Natural killer cell (primary cell): ENCODE results near the gene PRR23B. TPM values are rescaled to one million over a fixed set of nuclear protein-coding genes. Genes with fewer than 3 reads are reported as not detected.

Experiments
- ATAC-seq, 3 donors: fragments of 150-1000 bp in 2 of 3; fragments of 200-7000 bp in 1 of 3; cut with Tn5 transposase; 1 replicate in 1 of 3; 2 replicates in 2 of 3; pipeline ENCODE4 v1.10.0; 2021; ENCODE audit warnings: mild to moderate bottlenecking in 2 of 3, moderate library complexity in 2 of 3
- DNase-seq, 2 donors: peaks; one replicate each; pipeline versions ENCODE4 v3.0.0 to v3.0.0-alpha.2; 2013 to 2021; ENCODE audit warnings: mixed read lengths in 1 of 2
- H3K27ac ChIP-seq: one replicate; pipeline ENCODE4 v1.5.1; 2013; ENCODE audit warnings: mild to moderate bottlenecking, low read length
- H3K27me3 ChIP-seq: one replicate; pipeline ENCODE4 v1.6.1; 2013; ENCODE audit warnings: low read length; ENCODE audit not compliant: control insufficient read depth, insufficient read depth
- H3K36me3 ChIP-seq: one replicate; pipeline ENCODE4 v1.6.1; 2013; ENCODE audit warnings: low read length; ENCODE audit not compliant: control insufficient read depth, insufficient read depth
- H3K4me1 ChIP-seq: one replicate; pipeline ENCODE4 v1.6.1; 2013; ENCODE audit warnings: low read length; ENCODE audit not compliant: control insufficient read depth, insufficient read depth
- H3K4me3 ChIP-seq: one replicate; pipeline ENCODE4 v1.5.1; 2013; ENCODE audit warnings: low read length
- H3K9me3 ChIP-seq: one replicate; pipeline ENCODE4 v1.6.1; 2013; ENCODE audit warnings: low read length; ENCODE audit not compliant: control insufficient read depth, insufficient read depth
- H3K27ac Mint-ChIP-seq, 2 donors: one replicate each; pipeline ENCODE4 v1.8.0; 2022; ENCODE audit warnings: mild to moderate bottlenecking in 2 of 2, mixed read lengths in 2 of 2, moderate library complexity in 1 of 2
- H3K27me3 Mint-ChIP-seq, 2 donors: one replicate each; pipeline ENCODE4 v1.8.0; 2022; ENCODE audit warnings: low read depth in 2 of 2, mixed read lengths in 2 of 2
- H3K36me3 Mint-ChIP-seq: one replicate; pipeline ENCODE4 v1.8.0; 2022; ENCODE audit warnings: mixed read lengths
- H3K4me1 Mint-ChIP-seq, 2 donors: one replicate each; pipeline ENCODE4 v1.8.0; 2022; ENCODE audit warnings: mixed read lengths in 2 of 2
- H3K4me3 Mint-ChIP-seq: one replicate; pipeline ENCODE4 v1.8.0; 2022; ENCODE audit warnings: mild to moderate bottlenecking, moderate library complexity, mixed read lengths
- H3K9me3 Mint-ChIP-seq, 2 donors: one replicate each; pipeline ENCODE4 v1.8.0; 2022; ENCODE audit warnings: mixed read lengths in 2 of 2
- WGBS: methylation state at CpG from one replicate; pipeline ENCODE4 v1.1.7; 2013; ENCODE audit warnings: missing lambda C conversion rate; ENCODE audit not compliant: insufficient coverage; 5-methylcytosine and 5-hydroxymethylcytosine counted together
- intact Hi-C: fragments of 100-400 bp; cut with micrococcal nuclease; formaldehyde crosslinking; loops from one replicate; pipeline ENCODE4 v1.14.2; 2022
- total RNA-seq, 4 donors: library from RNA; stranded (reverse); fragments of 120-200 nt in 1 of 4; gene quantifications; one replicate each; pipeline versions ENCODE4 v1.2.3 to v1.2.4, GENCODE V29; 2013 to 2022
- TF ChIP-seq, protein P1 (sequence below): fragments of 200-600 bp; IDR thresholded peaks from one replicate; pipeline ENCODE4 v1.8.0; 2022; ENCODE audit warnings: antibody characterized with exemption

Gene PRR23B
- total RNA-seq, 3 donors from 2014 or later (not counting 1 experiment from before 2014, with no cell fraction given), result not detected

DNA sequence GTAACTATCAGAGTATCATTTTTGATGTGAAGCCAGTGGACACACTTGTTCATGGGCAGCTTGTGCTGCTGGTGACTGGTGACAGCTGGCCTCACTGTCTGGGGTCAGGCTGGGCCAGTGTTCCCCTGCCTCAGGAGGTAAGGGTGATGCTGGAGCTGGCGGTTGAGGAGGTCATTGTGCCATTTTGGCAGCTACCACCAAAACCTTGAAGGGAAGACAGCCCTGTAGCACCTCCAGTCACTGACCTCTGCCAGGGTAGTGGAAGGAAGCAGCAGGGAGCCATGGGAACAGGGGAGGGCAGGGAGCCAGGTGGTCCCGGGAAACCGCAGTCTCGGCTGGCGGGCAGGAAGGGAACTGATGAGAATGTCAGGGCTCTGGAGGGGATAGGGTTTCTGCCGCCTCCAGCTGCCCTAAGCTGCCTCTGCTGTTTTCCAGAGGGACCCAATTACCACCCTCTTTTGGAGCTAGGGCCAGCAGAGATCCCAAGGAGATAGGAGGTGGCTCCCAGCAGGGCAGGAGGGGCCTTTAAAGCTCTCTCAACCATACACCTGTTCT lies 48.9 kb downstream of the PRR23B start:
- TF ChIP-seq, protein P1, sequence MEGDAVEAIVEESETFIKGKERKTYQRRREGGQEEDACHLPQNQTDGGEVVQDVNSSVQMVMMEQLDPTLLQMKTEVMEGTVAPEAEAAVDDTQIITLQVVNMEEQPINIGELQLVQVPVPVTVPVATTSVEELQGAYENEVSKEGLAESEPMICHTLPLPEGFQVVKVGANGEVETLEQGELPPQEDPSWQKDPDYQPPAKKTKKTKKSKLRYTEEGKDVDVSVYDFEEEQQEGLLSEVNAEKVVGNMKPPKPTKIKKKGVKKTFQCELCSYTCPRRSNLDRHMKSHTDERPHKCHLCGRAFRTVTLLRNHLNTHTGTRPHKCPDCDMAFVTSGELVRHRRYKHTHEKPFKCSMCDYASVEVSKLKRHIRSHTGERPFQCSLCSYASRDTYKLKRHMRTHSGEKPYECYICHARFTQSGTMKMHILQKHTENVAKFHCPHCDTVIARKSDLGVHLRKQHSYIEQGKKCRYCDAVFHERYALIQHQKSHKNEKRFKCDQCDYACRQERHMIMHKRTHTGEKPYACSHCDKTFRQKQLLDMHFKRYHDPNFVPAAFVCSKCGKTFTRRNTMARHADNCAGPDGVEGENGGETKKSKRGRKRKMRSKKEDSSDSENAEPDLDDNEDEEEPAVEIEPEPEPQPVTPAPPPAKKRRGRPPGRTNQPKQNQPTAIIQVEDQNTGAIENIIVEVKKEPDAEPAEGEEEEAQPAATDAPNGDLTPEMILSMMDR, result no peak
- WGBS, result 89% methylated on average over 6 of the region's 6 CpGs
- Mint-ChIP-seq H3K4me3 (no peak overlapping the region), H3K27me3 (peaks cover 18 to 19% of the 10 kb centered on the region in 2 donors), H3K4me1 (no peaks in the 10 kb centered on the region), H3K9me3 (no peaks in the 10 kb centered on the region), H3K27ac (no peak overlapping the region), H3K36me3 (no peaks in the 10 kb centered on the region)
- H3K4me1 ChIP-seq, result no peaks in the 10 kb centered on the region
- H3K36me3 ChIP-seq, result no peaks in the 10 kb centered on the region
- no peak overlapping the region for H3K27ac ChIP-seq
- DNase-seq (no peak), ATAC-seq (no peak)
- H3K9me3 ChIP-seq, result no peaks in the 10 kb centered on the region
- H3K27me3 ChIP-seq, result no peaks in the 10 kb centered on the region
- intact Hi-C loops, result no loop called here
- H3K4me3 ChIP-seq, result no peak overlapping the region

Other genes with a start within 250 kb of the PRR23B start
- 10 to 100 TPM; 13.2 to 20.2 (median 18.0) TPM for gene PIK3CB, start 186.0 kb downstream of the PRR23B start, total RNA-seq
- gene FOXL2, start 73.8 kb downstream of the PRR23B start, total RNA-seq, result not detected
- not detected for gene FOXL2NB, start 73.7 kb downstream of the PRR23B start, total RNA-seq
- gene PRR23A, start 14.7 kb downstream of the PRR23B start, total RNA-seq, result not detected
- not detected for gene PRR23C, start 24.0 kb upstream of the PRR23B start, total RNA-seq